Ovary (tissue), 9 donors: ENCODE data around the gene PAOX. TPM values are rescaled to one million over a fixed set of nuclear protein-coding genes. Genes with fewer than 3 reads are reported as not detected.
"Not testable (repeated sequence)": the region's sequence is repeated elsewhere in the genome, so short reads cannot be mapped to it uniquely, and the experiment has no call there.

Source experiments
- DNase-seq, 5 donors: peaks; one replicate each; pipeline ENCODE4 v3.0.0-alpha.2; 2019 to 2020
- H3K27ac ChIP-seq, 2 donors: fragments of 200-600 bp; one replicate each; pipeline versions ENCODE4 v1.5.1 to v1.8.0; 2019 to 2022
- H3K27me3 ChIP-seq: fragments of 200-600 bp; one replicate; pipeline ENCODE4 v1.8.0; 2022
- H3K36me3 ChIP-seq: fragments of 200-600 bp; sonication (generic); one replicate; pipeline ENCODE4 v1.5.1; 2019
- H3K4me1 ChIP-seq: one replicate; pipeline ENCODE4 v1.8.1; 2013; ENCODE audit warnings: mild to moderate bottlenecking, moderate library complexity; ENCODE audit not compliant: insufficient read depth
- H3K4me3 ChIP-seq: fragments of 200-600 bp; sonication (generic); one replicate; pipeline ENCODE4 v1.5.1; 2017
- H3K9me3 ChIP-seq, 2 donors: fragments of 200-600 bp in 1 of 2; sonication (generic) in 1 of 2; one replicate each; pipeline versions ENCODE4 v1.5.1 to v1.8.1; 2013 to 2019; ENCODE audit warnings: mild to moderate bottlenecking in 1 of 2, moderate library complexity in 1 of 2
- CTCF ChIP-seq, 3 donors: fragments of 450-650 bp in 2 of 3; fragments of 200-600 bp in 1 of 3; IDR thresholded peaks; one replicate each; pipeline versions ENCODE4 v1.5.1 to v1.8.0; 2016 to 2022; ENCODE audit warnings: antibody characterized with exemption in 3 of 3, mild to moderate bottlenecking in 1 of 3
- EP300 ChIP-seq: sonication (generic); formaldehyde crosslinking; IDR thresholded peaks from one replicate; pipeline ENCODE4 v1.6.1; 2017; ENCODE audit warnings: antibody characterized with exemption
- POLR2A ChIP-seq: fragments of 450-650 bp; IDR thresholded peaks from one replicate; pipeline ENCODE4 v1.6.1; 2017; ENCODE audit warnings: antibody characterized with exemption, mild to moderate bottlenecking, moderate library complexity
- WGBS, 3 donors: extraction: QIAGEN DNeasy Blood & Tissue Kit in 1 of 3; methylation state at CpG; one replicate each; pipeline versions ENCODE4 v1.1.5 to v1.1.7; 2013 to 2017; 5-methylcytosine and 5-hydroxymethylcytosine counted together
- intact Hi-C, 4 donors: fragments of 100-400 bp; cut with DNase I; formaldehyde crosslinking; loops; one replicate each; pipeline versions ENCODE4 v1.11.0 to v1.15.1; 2022 to 2023
- polyA plus RNA-seq, 2 donors: library from polyadenylated mRNA; stranded (reverse); fragments of 200-250 nt in 1 of 2; fragments of 350-450 nt in 1 of 2; fragmentation: Illumina TruSeq in 1 of 2; extraction: RNeasy Lipid Tissue Mini Kit (QIAGEN cat#74804) in 1 of 2; gene quantifications; one replicate each; pipeline ENCODE4 v1.2.3, GENCODE V29; 2013 to 2014
- total RNA-seq, 7 donors: library from RNA; depleted of rRNA in 2 of 7; stranded (reverse); fragments of >200 nt in 2 of 7; fragmentation: NEBNext Ultra II Directional in 3 of 7; extraction: Animal tissue kit (Norgen Biotek cat#: 25700) in 3 of 7; gene quantifications; one replicate each; pipeline versions ENCODE4 v1.1.0 to v1.2.4, GENCODE V29; 2016 to 2023
- donor health status: DM: no; HTN: no; CAD: no; lungs with moderate emphysema.
- donor health status: DM: no; HTN: no; CAD: no.
- donor health status: Bipolar disorder and iron deficiency.
- donor health status: DM: yes; HTN: yes; CAD: no.
- donor health status: DM: no; HTN: no; CAD: no.
- donor health status: DM: yes; HTN: yes; CAD: no.

PAOX gene
- total and polyA plus RNA-seq, 9 donors = 2.1 to 11.4 (median 8.7) TPM

- Histone ChIP-seq H3K27ac (no peak overlapping the region), H3K9me3 (peaks cover 0 to 3% of the 10 kb centered on the region in 2 donors), H3K36me3 (no peaks in the 10 kb centered on the region), H3K27me3 (no peaks in the 10 kb centered on the region), H3K4me1 (no peaks in the 10 kb centered on the region), H3K4me3 (no peak overlapping the region)
- intact Hi-C loops = no loop called here
- no peak for TF ChIP-seq CTCF (IDR thresholded peaks at IDR 0.05)
- no peak for TF ChIP-seq EP300
- TF ChIP-seq POLR2A = no peak
- DNase-seq = no peak
- WGBS, 3 donors = 88 to 96% (median 95%) methylated on average over 8 of the region's 8 CpGs
Measured at GRCh38 chr10:133405844-133406527, 26.9 kb downstream of the PAOX start.

- H3K4me3 ChIP-seq = no peak overlapping the region
- no peak overlapping the region for H3K27ac ChIP-seq
- H3K9me3 ChIP-seq = peaks cover 0 to 6% of the 10 kb centered on the region in 2 donors
- WGBS, 3 donors = 96 to 98% (median 98%) methylated on average over 7 of the region's 7 CpGs
- no peaks in the 10 kb centered on the region for H3K4me1 ChIP-seq
- no peak for DNase-seq
- H3K36me3 ChIP-seq = no peaks in the 10 kb centered on the region
- no peaks in the 10 kb centered on the region for H3K27me3 ChIP-seq
- intact Hi-C loops = no loop called here
- TF ChIP-seq POLR2A = no peak
- TF ChIP-seq EP300 = no peak
- TF ChIP-seq CTCF (IDR thresholded peaks at IDR 0.05) = no peak
Measured at GRCh38 chr10:133411523-133412380, 32.7 kb downstream of the PAOX start.

GRCh38 chr10:133412381-133412711 lies 33.3 kb downstream of the PAOX start:
- no peak overlapping the region for H3K27ac ChIP-seq
- H3K9me3 ChIP-seq = peaks cover 0 to 6% of the 10 kb centered on the region in 2 donors
- no peaks in the 10 kb centered on the region for H3K36me3 ChIP-seq
- TF ChIP-seq EP300 = no peak
- no peak for TF ChIP-seq CTCF (IDR thresholded peaks at IDR 0.05)
- TF ChIP-seq POLR2A = no peak
- intact Hi-C loops = no loop called here
- no peak overlapping the region for H3K4me3 ChIP-seq
- no peaks in the 10 kb centered on the region for H3K4me1 ChIP-seq
- DNase-seq = no peak
- H3K27me3 ChIP-seq = no peaks in the 10 kb centered on the region

GRCh38 chr10:133414401-133414800 lies 35.3 kb downstream of the PAOX start:
- 96 to 98% (median 98%) methylated on average over 20 to 23 of the region's 23 CpGs for WGBS, 3 donors
- H3K4me3 ChIP-seq, intact Hi-C loops, DNase-seq, H3K9me3 ChIP-seq, H3K4me1 ChIP-seq, H3K27ac ChIP-seq, H3K27me3 ChIP-seq, H3K36me3 ChIP-seq: not testable (repeated sequence)

GRCh38 chr10:133415752-133416151 lies 36.7 kb downstream of the PAOX start:
- no peaks in the 10 kb centered on the region for H3K36me3 ChIP-seq

More at GRCh38 chr10:133415752-133416151, 36.7 kb downstream of the PAOX start:
- WGBS, 3 donors = 93 to 96% (median 95%) methylated on average over 25 of the region's 25 CpGs
- intact Hi-C loops = no loop called here
- Histone ChIP-seq H3K4me3 (no peak overlapping the region), H3K9me3 (peaks cover 0 to 3% of the 10 kb centered on the region in 2 donors), H3K27me3 (no peaks in the 10 kb centered on the region), H3K4me1 (no peaks in the 10 kb centered on the region), H3K27ac (no peak overlapping the region)
- DNase-seq = no peak
- no peak for TF ChIP-seq CTCF (IDR thresholded peaks at IDR 0.05)
- no peak for TF ChIP-seq EP300
- TF ChIP-seq POLR2A = no peak
